Measurements from ENCODE around the gene KDM8. TPM values are rescaled to one million over a fixed set of nuclear protein-coding genes. Genes with fewer than 3 reads are reported as not detected.
A peak's percentile ranks its signal among the peaks of the same experiment; 100 is the strongest.

KDM8 gene
- 14.7 TPM for total RNA-seq
- polyA plus RNA-seq: 1 to 10 TPM; 2.8 to 8.8 (median 4.3) TPM

GRCh38 chr16:27203507-27204311 is at the start of gene KDM8:
Gene KDM8 (plus strand): TSS chr16:27203526. CDS start chr16:27210124, 6,598 bp downstream.
- ATAC-seq (ENCODE audit: low read depth in 2 of 2): peak; percentile 80
- H3K4me3 Mint-ChIP-seq: peak within 1 kb of the TSS; percentile 86 to 100 (median 97)
- peaks cover 7% of the 10 kb centered on the region for H3K36me3 Mint-ChIP-seq
- H3K27ac Mint-ChIP-seq: peak within 1 kb of the TSS; percentile 97 to 100 (median 100)
- H3K9me3 Mint-ChIP-seq: no peaks in the 10 kb centered on the region
- no peaks in the 10 kb centered on the region for H3K27me3 ChIP-seq (ENCODE audit: control insufficient read depth, insufficient read depth, low read length)
- H3K27me3 Mint-ChIP-seq: no peaks in the 10 kb centered on the region
- no peaks in the 10 kb centered on the region for H3K9me3 ChIP-seq (ENCODE audit: control insufficient read depth in 2 of 2, low read length in 2 of 2)
- H3K4me1 ChIP-seq (ENCODE audit: control insufficient read depth, insufficient read depth, low read length, poor library complexity, severe bottlenecking): peaks cover 50% of the 10 kb centered on the region
- peak within 1 kb of the TSS; percentile 96 for H3K27ac ChIP-seq (ENCODE audit: insufficient read depth, low read length, poor library complexity, severe bottlenecking)
- peak; percentile 100 for DNase-seq
- peaks cover 5% of the 10 kb centered on the region for H3K36me3 ChIP-seq (ENCODE audit: control insufficient read depth, insufficient read depth, low read length)
- peak within 1 kb of the TSS; percentile 87 for H3K4me3 ChIP-seq (ENCODE audit: low read depth, low read length)
- H3K4me1 Mint-ChIP-seq: peaks cover 18 to 64% (median 38%) of the 10 kb centered on the region in 4 donors

GRCh38 chr16:27154705-27155521 is 48.4 kb upstream of the KDM8 start:
- H3K27me3 Mint-ChIP-seq: peaks cover 11% of the 10 kb centered on the region
- no peaks in the 10 kb centered on the region for H3K36me3 ChIP-seq (ENCODE audit: control insufficient read depth, insufficient read depth, low read length)
- H3K27me3 ChIP-seq (ENCODE audit: control insufficient read depth, insufficient read depth, low read length): no peaks in the 10 kb centered on the region
- DNase-seq (peak; percentile 46 to 60 (median 55)), ATAC-seq (ENCODE audit: low read depth in 2 of 2) (peak; percentile 55 to 72)
- H3K4me3 Mint-ChIP-seq: peak overlapping the region in 1 of 4 donors; percentile 73
- no peak overlapping the region for H3K4me3 ChIP-seq (ENCODE audit: low read depth, low read length)
- peaks cover 0 to 11% (median 5%) of the 10 kb centered on the region in 4 donors for H3K4me1 Mint-ChIP-seq
- H3K27ac Mint-ChIP-seq: peak overlapping the region in 2 of 3 donors; percentile 71 to 83
- peaks cover 0 to 3% (median 0%) of the 10 kb centered on the region in 7 donors for H3K9me3 Mint-ChIP-seq
- H3K4me1 ChIP-seq (ENCODE audit: control insufficient read depth, insufficient read depth, low read length, poor library complexity, severe bottlenecking): peaks cover 7% of the 10 kb centered on the region
- H3K9me3 ChIP-seq (ENCODE audit: control insufficient read depth in 2 of 2, low read length in 2 of 2): no peaks in the 10 kb centered on the region
- H3K27ac ChIP-seq (ENCODE audit: insufficient read depth, low read length, poor library complexity, severe bottlenecking): no peak overlapping the region
- no peaks in the 10 kb centered on the region for H3K36me3 Mint-ChIP-seq

GRCh38 chr16:27156579-27156978 is 46.7 kb upstream of the KDM8 start:
- Mint-ChIP-seq H3K27ac (no peak overlapping the region), H3K4me1 (peaks cover 0 to 11% (median 5%) of the 10 kb centered on the region in 4 donors), H3K36me3 (no peaks in the 10 kb centered on the region), H3K27me3 (peaks cover 11% of the 10 kb centered on the region), H3K9me3 (peaks cover 0 to 3% (median 0%) of the 10 kb centered on the region in 7 donors), H3K4me3 (no peak overlapping the region)
- ATAC-seq (ENCODE audit: low read depth in 2 of 2) (no peak), DNase-seq (no peak)
- Histone ChIP-seq H3K4me3 (ENCODE audit: low read depth, low read length) (no peak overlapping the region), H3K4me1 (ENCODE audit: control insufficient read depth, insufficient read depth, low read length, poor library complexity, severe bottlenecking) (peaks cover 7% of the 10 kb centered on the region), H3K27ac (ENCODE audit: insufficient read depth, low read length, poor library complexity, severe bottlenecking) (no peak overlapping the region), H3K27me3 (ENCODE audit: control insufficient read depth, insufficient read depth, low read length) (no peaks in the 10 kb centered on the region), H3K9me3 (ENCODE audit: control insufficient read depth in 2 of 2, low read length in 2 of 2) (no peaks in the 10 kb centered on the region), H3K36me3 (ENCODE audit: control insufficient read depth, insufficient read depth, low read length) (no peaks in the 10 kb centered on the region)

DNA sequence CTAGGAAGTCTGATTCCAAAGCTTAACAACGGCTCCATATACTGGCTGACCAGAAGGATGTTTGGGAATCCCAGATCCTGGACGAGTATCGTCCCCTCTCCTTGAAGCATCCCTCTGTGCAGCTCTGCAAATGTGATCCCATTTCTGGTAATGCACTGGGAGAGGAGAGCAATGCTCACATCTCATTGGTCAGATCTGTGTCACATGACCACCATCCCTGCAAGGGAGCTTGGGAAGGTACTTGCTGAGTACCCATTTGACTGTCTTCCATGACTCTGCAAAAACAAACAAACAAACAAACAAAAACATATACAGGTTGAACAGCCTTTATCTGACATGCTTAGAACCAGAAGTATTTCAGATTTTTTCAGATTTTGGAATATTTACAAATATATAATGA is 41.9 kb upstream of the KDM8 start:
- Histone ChIP-seq H3K36me3 (ENCODE audit: control insufficient read depth, insufficient read depth, low read length) (no peaks in the 10 kb centered on the region), H3K4me1 (ENCODE audit: control insufficient read depth, insufficient read depth, low read length, poor library complexity, severe bottlenecking) (no peaks in the 10 kb centered on the region), H3K4me3 (ENCODE audit: low read depth, low read length) (no peak overlapping the region), H3K9me3 (ENCODE audit: control insufficient read depth in 2 of 2, low read length in 2 of 2) (peaks cover 3 to 16% of the 10 kb centered on the region in 2 experiments), H3K27me3 (ENCODE audit: control insufficient read depth, insufficient read depth, low read length) (no peaks in the 10 kb centered on the region), H3K27ac (ENCODE audit: insufficient read depth, low read length, poor library complexity, severe bottlenecking) (no peak overlapping the region)
- H3K4me1 Mint-ChIP-seq: no peaks in the 10 kb centered on the region
- no peaks in the 10 kb centered on the region for H3K36me3 Mint-ChIP-seq
- H3K27me3 Mint-ChIP-seq: peaks cover 11% of the 10 kb centered on the region
- DNase-seq (no peak), ATAC-seq (ENCODE audit: low read depth in 2 of 2) (no peak)
- no peak overlapping the region for H3K27ac Mint-ChIP-seq
- H3K4me3 Mint-ChIP-seq: no peak overlapping the region
- H3K9me3 Mint-ChIP-seq: peaks cover 0 to 10% (median 2%) of the 10 kb centered on the region in 7 donors

GRCh38 chr16:27164352-27164751 is 39.0 kb upstream of the KDM8 start:
- H3K27ac Mint-ChIP-seq: no peak overlapping the region
- H3K9me3 ChIP-seq (ENCODE audit: control insufficient read depth in 2 of 2, low read length in 2 of 2): peaks cover 3 to 16% of the 10 kb centered on the region in 2 experiments
- no peaks in the 10 kb centered on the region for H3K27me3 ChIP-seq (ENCODE audit: control insufficient read depth, insufficient read depth, low read length)
- no peak overlapping the region for H3K4me3 Mint-ChIP-seq
- peaks cover 0 to 19% (median 10%) of the 10 kb centered on the region in 4 donors for H3K4me1 Mint-ChIP-seq
- DNase-seq (no peak), ATAC-seq (ENCODE audit: low read depth in 2 of 2) (no peak)
- no peak overlapping the region for H3K27ac ChIP-seq (ENCODE audit: insufficient read depth, low read length, poor library complexity, severe bottlenecking)
- H3K36me3 Mint-ChIP-seq: no peaks in the 10 kb centered on the region
- H3K4me1 ChIP-seq (ENCODE audit: control insufficient read depth, insufficient read depth, low read length, poor library complexity, severe bottlenecking): peaks cover 7% of the 10 kb centered on the region
- no peaks in the 10 kb centered on the region for H3K36me3 ChIP-seq (ENCODE audit: control insufficient read depth, insufficient read depth, low read length)
- H3K27me3 Mint-ChIP-seq: no peaks in the 10 kb centered on the region
- no peak overlapping the region for H3K4me3 ChIP-seq (ENCODE audit: low read depth, low read length)
- peaks cover 0 to 10% (median 0%) of the 10 kb centered on the region in 7 donors for H3K9me3 Mint-ChIP-seq

DNA sequence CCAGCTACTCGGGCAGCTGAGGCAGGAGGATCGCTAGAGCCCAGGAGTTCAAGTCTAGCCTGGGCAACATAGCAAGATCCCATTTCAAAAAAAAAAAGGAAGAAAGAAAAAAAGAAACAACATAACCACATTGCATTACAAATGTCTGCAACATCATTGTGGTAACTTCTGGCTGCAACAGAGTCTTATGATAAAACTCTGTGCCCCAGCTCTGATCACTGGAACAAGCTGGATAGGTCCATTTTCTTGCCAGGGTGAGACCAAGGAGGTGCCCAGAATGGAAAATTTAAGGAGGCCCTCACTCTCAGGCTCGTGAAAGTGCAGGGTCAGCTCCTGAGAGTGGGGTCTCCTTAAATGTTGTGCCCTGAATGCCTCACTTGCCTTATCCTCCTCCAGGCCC is 37.8 kb upstream of the KDM8 start:
- Mint-ChIP-seq H3K4me1 (peaks cover 7 to 31% (median 20%) of the 10 kb centered on the region in 4 donors), H3K36me3 (no peaks in the 10 kb centered on the region), H3K27me3 (peaks cover 5% of the 10 kb centered on the region), H3K4me3 (no peak overlapping the region), H3K27ac (peak overlapping the region; percentile 6 to 83 (median 65)), H3K9me3 (peaks cover 0 to 12% (median 0%) of the 10 kb centered on the region in 7 donors)
- no peak for ATAC-seq (ENCODE audit: low read depth in 2 of 2)
- H3K9me3 ChIP-seq (ENCODE audit: control insufficient read depth in 2 of 2, low read length in 2 of 2): peaks cover 3 to 16% of the 10 kb centered on the region in 2 experiments
- DNase-seq: no peak
- no peaks in the 10 kb centered on the region for H3K27me3 ChIP-seq (ENCODE audit: control insufficient read depth, insufficient read depth, low read length)
- H3K4me3 ChIP-seq (ENCODE audit: low read depth, low read length): no peak overlapping the region
- no peak overlapping the region for H3K27ac ChIP-seq (ENCODE audit: insufficient read depth, low read length, poor library complexity, severe bottlenecking)
- H3K36me3 ChIP-seq (ENCODE audit: control insufficient read depth, insufficient read depth, low read length): no peaks in the 10 kb centered on the region
- peaks cover 19% of the 10 kb centered on the region for H3K4me1 ChIP-seq (ENCODE audit: control insufficient read depth, insufficient read depth, low read length, poor library complexity, severe bottlenecking)

- peaks cover 0 to 6% (median 0%) of the 10 kb centered on the region in 7 donors for H3K9me3 Mint-ChIP-seq
- peaks cover 41% of the 10 kb centered on the region for H3K4me1 ChIP-seq (ENCODE audit: control insufficient read depth, insufficient read depth, low read length, poor library complexity, severe bottlenecking)
These were observed 34.5 kb upstream of the KDM8 start for GRCh38 chr16:27168790-27169189.

More at GRCh38 chr16:27168790-27169189, 34.5 kb upstream of the KDM8 start:
- peaks cover 9 to 60% (median 32%) of the 10 kb centered on the region in 4 donors for H3K4me1 Mint-ChIP-seq
- DNase-seq: no peak
- H3K27ac Mint-ChIP-seq: peak overlapping the region in 2 of 3 donors; percentile 81 to 92
- peaks cover 0 to under 1% of the 10 kb centered on the region in 2 experiments for H3K9me3 ChIP-seq (ENCODE audit: control insufficient read depth in 2 of 2, low read length in 2 of 2)
- H3K27me3 ChIP-seq (ENCODE audit: control insufficient read depth, insufficient read depth, low read length): no peaks in the 10 kb centered on the region
- no peak overlapping the region for H3K27ac ChIP-seq (ENCODE audit: insufficient read depth, low read length, poor library complexity, severe bottlenecking)
- peaks cover 5% of the 10 kb centered on the region for H3K27me3 Mint-ChIP-seq
- H3K4me3 Mint-ChIP-seq: peak overlapping the region in 1 of 4 donors; percentile 44
- H3K36me3 Mint-ChIP-seq: no peaks in the 10 kb centered on the region
- H3K36me3 ChIP-seq (ENCODE audit: control insufficient read depth, insufficient read depth, low read length): no peaks in the 10 kb centered on the region
- no peak overlapping the region for H3K4me3 ChIP-seq (ENCODE audit: low read depth, low read length)
- no peak for ATAC-seq (ENCODE audit: low read depth in 2 of 2)
